PFSK-1 (cell line): ENCODE data around the gene GMPPB.

ENCODE experiments used
- FOXP2 ChIP-seq: optimal IDR thresholded peaks from 2 replicates; pipeline ENCODE3; 2011; ENCODE audit warnings: borderline replicate concordance, control low read depth, inconsistent platforms; ENCODE audit not compliant: insufficient read depth; ENCODE audit errors: extremely low read length, extremely low read depth
- POLR2AphosphoS5 ChIP-seq: IDR thresholded peaks from 2 replicates; pipeline ENCODE4 v1.6.1; 2012; ENCODE audit warnings: low read depth, mild to moderate bottlenecking, control low read depth, low read length, moderate library complexity
- SIN3A ChIP-seq: IDR thresholded peaks from 2 replicates; pipeline ENCODE4 v1.6.1; 2012; ENCODE audit warnings: mild to moderate bottlenecking, low read length, moderate library complexity, borderline replicate concordance; ENCODE audit not compliant: insufficient read depth
- TAF1 ChIP-seq: IDR thresholded peaks from 2 replicates; pipeline ENCODE4 v1.6.1; 2012; ENCODE audit warnings: low read length, control low read depth, borderline replicate concordance; ENCODE audit not compliant: insufficient read depth
- TF ChIP-seq, protein P1 (sequence below), 2 experiments: IDR thresholded peaks; 2 replicates each; pipeline versions ENCODE4 v1.6.1 to v1.8.0; 2011 to 2012; ENCODE audit warnings: low read depth in 2 of 2, low read length in 2 of 2, control low read depth in 1 of 2, inconsistent platforms in 1 of 2, mild to moderate bottlenecking in 1 of 2, moderate library complexity in 1 of 2; ENCODE audit not compliant: insufficient read depth in 1 of 2

GMPPB gene

GRCh38 chr3:49725906-49726681 is 2.3 kb upstream of the GMPPB start:
- TF ChIP-seq POLR2AphosphoS5 (no peak), TAF1 (no peak), SIN3A (no peak), FOXP2 (no peak)
- TF ChIP-seq, protein P1, sequence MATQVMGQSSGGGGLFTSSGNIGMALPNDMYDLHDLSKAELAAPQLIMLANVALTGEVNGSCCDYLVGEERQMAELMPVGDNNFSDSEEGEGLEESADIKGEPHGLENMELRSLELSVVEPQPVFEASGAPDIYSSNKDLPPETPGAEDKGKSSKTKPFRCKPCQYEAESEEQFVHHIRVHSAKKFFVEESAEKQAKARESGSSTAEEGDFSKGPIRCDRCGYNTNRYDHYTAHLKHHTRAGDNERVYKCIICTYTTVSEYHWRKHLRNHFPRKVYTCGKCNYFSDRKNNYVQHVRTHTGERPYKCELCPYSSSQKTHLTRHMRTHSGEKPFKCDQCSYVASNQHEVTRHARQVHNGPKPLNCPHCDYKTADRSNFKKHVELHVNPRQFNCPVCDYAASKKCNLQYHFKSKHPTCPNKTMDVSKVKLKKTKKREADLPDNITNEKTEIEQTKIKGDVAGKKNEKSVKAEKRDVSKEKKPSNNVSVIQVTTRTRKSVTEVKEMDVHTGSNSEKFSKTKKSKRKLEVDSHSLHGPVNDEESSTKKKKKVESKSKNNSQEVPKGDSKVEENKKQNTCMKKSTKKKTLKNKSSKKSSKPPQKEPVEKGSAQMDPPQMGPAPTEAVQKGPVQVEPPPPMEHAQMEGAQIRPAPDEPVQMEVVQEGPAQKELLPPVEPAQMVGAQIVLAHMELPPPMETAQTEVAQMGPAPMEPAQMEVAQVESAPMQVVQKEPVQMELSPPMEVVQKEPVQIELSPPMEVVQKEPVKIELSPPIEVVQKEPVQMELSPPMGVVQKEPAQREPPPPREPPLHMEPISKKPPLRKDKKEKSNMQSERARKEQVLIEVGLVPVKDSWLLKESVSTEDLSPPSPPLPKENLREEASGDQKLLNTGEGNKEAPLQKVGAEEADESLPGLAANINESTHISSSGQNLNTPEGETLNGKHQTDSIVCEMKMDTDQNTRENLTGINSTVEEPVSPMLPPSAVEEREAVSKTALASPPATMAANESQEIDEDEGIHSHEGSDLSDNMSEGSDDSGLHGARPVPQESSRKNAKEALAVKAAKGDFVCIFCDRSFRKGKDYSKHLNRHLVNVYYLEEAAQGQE (IDR thresholded peaks at IDR 0.05; ENCODE audit: insufficient read depth in 1 of 2, low read depth in 2 of 2, low read length in 2 of 2) = no peak

- TF ChIP-seq FOXP2 = no peak
- TF ChIP-seq POLR2AphosphoS5 = no peak
- TF ChIP-seq, protein P1 (IDR thresholded peaks at IDR 0.05; ENCODE audit: insufficient read depth in 1 of 2, low read depth in 2 of 2, low read length in 2 of 2) = no peak
- no peak for TF ChIP-seq SIN3A
- TF ChIP-seq TAF1 = no peak
Observed at GRCh38 chr3:49724586-49724985, 835 bp upstream of the GMPPB start.

DNA sequence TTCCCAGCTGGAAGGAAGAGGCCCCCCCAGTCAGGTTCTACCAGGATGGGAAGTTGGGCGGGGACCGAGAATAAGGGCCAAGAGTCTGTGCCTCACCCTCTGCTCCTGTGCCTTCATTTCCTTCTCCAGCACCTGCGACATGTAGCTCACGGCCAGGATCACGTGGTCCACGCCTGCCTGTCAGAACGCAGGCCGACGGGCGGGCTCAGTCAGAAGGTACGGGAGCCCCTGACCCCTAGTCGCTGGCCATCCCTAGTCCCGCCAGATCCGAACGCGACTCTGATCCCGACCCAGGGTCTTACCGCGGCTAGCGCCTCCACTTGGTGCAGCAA is 489 bp downstream of the GMPPB start:
- TF ChIP-seq POLR2AphosphoS5 (no peak), TAF1 (no peak), SIN3A (no peak), FOXP2 (no peak)
- TF ChIP-seq, protein P1 (IDR thresholded peaks at IDR 0.05; ENCODE audit: insufficient read depth in 1 of 2, low read depth in 2 of 2, low read length in 2 of 2) = no peak

GRCh38 chr3:49722896-49723295 is 855 bp downstream of the GMPPB start:
- TF ChIP-seq, protein P1 (IDR thresholded peaks at IDR 0.05; ENCODE audit: insufficient read depth in 1 of 2, low read depth in 2 of 2, low read length in 2 of 2) = no peak
- TF ChIP-seq FOXP2 (no peak), SIN3A (no peak), TAF1 (no peak), POLR2AphosphoS5 (no peak)
